GM12801 (cell line): Measurements from ENCODE around the gene USP35.

Experiments
- TF ChIP-seq, protein P1 (sequence below): IDR thresholded peaks from one replicate; pipeline ENCODE4 v1.5.1; 2011; ENCODE audit warnings: control low read depth; ENCODE audit not compliant: insufficient read length; ENCODE audit errors: extremely low read depth

Gene USP35

DNA sequence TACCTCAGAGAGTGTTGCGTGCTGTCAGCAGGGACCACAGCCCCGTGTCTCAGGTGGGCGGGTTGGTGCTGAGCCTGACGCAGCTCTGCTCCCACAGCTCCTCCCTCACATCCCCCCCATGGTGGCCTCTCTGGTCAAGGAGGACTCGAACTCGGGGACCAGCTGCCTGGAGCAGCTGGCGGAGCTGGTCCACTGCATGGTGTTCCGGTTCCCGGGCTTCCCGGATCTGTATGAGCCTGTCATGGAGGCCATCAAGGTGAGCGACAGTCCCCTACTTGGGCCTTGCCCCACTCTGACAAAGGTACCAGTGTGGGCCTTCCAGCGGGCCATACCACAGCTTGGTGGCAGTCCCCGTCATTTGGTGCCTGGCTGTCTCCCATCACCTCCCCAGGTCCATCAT, 11.8 kb downstream of the USP35 start:
- TF ChIP-seq, protein P1, sequence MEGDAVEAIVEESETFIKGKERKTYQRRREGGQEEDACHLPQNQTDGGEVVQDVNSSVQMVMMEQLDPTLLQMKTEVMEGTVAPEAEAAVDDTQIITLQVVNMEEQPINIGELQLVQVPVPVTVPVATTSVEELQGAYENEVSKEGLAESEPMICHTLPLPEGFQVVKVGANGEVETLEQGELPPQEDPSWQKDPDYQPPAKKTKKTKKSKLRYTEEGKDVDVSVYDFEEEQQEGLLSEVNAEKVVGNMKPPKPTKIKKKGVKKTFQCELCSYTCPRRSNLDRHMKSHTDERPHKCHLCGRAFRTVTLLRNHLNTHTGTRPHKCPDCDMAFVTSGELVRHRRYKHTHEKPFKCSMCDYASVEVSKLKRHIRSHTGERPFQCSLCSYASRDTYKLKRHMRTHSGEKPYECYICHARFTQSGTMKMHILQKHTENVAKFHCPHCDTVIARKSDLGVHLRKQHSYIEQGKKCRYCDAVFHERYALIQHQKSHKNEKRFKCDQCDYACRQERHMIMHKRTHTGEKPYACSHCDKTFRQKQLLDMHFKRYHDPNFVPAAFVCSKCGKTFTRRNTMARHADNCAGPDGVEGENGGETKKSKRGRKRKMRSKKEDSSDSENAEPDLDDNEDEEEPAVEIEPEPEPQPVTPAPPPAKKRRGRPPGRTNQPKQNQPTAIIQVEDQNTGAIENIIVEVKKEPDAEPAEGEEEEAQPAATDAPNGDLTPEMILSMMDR: no peak

DNA sequence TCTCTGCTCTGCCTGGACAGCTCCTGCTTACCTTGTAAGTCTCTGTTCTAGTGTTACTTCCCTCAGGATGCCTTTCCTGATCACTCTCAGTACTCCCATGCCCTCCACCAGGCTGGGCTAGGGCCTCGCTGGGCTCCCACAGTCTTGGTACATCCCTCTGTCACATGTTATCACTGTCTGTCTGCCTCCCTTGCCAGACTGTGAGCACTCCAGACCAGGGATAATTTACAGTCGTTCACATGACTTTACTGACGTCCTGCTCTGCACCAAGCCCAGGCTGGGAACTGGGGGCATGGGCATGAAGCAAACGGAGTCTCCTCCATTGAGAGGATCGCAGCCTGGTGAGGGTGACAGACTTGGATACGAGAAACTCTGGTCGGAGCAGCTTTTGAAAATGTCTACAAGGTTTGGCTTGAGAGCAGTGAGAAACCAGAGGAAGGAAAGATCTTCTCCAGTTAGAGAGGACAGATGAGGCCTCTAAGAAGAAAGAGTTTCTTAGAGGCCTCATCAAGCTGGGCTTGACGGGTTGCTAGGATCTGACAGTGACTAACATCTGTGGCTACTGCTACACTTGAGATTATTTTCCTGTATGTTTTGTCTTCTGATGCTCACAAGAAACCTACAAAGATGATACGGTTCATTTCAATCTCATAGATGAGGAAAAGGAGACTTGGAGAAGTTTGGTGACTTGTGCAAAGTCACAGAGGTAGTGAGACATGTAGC, 12.5 kb downstream of the USP35 start:
- TF ChIP-seq, protein P1: no peak

DNA sequence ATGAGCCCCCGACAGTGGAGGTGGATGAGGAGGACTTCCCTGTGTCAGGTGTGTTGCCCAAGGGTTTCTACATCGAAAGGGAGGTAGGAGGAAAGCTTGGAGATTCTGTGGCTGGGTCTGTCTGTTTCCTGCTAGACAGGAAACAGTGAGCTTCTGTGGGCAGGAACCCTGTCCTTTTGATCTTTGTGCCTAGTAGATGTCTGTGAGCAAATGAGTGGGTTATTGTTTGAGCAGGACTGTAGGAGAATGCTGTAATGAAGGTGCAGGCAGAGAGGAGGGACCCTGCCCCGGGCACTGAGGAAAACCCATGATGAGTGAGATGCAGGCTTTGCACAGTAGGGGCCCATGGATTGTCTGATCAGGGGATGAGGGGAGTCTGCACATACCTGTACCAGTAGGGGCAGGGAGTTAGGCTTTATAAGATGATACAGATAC, 14.0 kb downstream of the USP35 start:
- TF ChIP-seq, protein P1: no peak

DNA sequence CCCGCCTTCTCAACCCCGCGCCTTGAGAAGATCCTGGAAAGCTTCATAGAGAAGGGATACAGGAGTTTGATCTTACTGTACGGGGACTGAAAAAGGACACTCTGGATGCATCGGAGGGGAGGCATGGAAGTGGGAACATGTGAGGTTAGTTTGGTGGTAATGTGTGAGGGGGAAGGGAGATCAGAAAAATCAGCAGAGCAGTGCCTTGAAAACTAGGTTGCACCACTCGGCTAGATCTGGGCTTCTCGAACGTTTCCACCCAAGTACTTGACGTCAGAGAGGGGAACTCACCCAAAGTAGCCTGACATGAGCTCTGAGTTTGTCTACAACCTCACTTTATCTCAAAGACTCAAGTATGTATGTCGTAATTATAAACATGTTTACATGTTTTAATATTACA, 14.5 kb downstream of the USP35 start:
- TF ChIP-seq, protein P1: no peak

DNA sequence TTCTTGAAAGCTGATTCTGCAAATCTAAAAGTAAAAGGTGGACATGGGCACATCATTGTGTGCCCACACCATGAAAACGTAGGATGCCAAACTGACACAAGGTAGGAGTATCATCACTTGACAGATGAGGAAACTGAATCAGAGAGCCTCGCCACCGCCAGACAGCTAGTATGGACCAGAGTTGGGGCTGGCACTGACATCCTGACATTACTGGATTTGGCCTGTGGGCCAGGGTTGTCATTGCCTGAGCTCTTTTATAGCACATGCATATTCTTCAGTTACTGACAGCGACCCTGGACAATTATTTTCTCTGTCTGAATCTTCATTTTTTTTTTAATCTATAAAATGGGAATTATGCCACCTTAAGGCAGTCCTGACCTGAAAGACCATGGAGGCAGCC, 16.5 kb downstream of the USP35 start:
- TF ChIP-seq, protein P1: no peak

DNA sequence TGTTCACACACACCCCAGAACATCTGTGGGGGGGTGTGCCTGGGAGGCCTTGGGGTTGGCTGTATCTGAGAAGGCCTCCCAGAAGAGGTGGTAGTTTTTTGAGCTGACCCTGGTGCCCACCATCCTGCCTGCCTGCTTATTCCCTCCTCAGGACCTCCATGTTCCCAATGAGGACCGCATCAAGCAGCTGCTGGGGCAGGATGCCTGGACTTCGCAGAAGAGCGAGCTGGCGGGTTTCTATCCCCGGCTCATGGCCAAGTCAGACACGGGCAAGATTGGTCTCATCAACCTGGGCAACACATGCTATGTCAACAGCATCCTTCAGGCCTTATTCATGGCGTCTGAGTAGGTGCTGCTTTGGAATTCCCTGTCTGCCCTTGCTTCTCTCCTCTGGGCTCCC, 17.0 kb downstream of the USP35 start:
- TF ChIP-seq, protein P1: no peak

DNA sequence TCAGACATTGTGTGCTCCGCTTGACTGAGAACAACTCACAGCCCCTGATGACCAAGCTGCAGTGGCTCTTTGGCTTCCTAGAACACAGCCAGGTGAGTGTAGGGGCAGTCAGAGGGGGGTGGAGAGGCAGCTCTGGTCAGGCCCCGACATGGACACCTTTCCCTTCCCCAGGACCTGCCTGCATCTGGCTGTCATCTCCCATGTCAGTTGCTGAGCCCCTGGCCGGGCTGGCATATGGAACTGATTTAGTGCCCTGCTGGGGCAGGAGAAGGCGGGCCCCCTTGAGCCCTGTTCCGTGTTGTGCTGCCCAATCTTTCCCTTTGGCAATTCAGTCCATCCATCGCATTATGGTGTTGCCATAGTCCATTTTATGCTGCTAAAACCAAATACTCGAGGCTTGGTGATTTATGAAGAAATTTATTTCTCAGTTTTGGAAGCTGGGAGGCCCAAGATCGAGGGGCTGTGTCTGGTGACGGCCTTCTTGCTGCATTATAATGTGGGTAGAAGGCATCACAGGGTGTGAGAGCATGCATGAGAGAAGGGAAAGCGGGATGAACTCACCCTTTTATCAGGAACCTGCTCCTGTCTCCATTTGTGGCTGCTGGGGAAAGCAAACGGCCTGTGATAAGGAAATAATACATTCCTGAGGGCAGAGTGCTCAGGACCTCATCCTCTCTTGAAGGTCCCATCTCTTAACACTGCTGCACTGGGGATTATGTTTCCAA, 19.0 kb downstream of the USP35 start:
- TF ChIP-seq, protein P1: no peak
